IMR-90 (cell line): ENCODE results near the gene ABCA3. TPM values are rescaled to one million over a fixed set of nuclear protein-coding genes. Genes with fewer than 3 reads are reported as not detected.

ENCODE experiments used
- MAZ ChIP-seq: IDR thresholded peaks from 2 replicates; pipeline ENCODE4 v1.6.1; 2012; ENCODE audit warnings: low read depth, mild to moderate bottlenecking, low read length, improper control_type of control experiment, moderate library complexity, borderline replicate concordance
- microRNA-seq, 2 experiments: library from miRNA; stranded (forward) in 1 of 2; unstranded in 1 of 2; fragments of 10-50 nt in 1 of 2; fragments of <30 nt in 1 of 2; gene quantifications in 1 of 2; microRNA quantifications in 1 of 2; one replicate each; pipeline versions ENCODE3 to v1.1.0; 2013 to 2020; ENCODE audit not compliant: insufficient read depth in 1 of 2, insufficient read length in 1 of 2, unreplicated experiment in 1 of 2
- polyA plus RNA-seq, 3 experiments: library from polyadenylated mRNA; depleted of rRNA; stranded (reverse); fragments of >200 nt; gene quantifications; 2 replicates each; pipeline ENCODE4 v1.2.3, GENCODE V29; 2012; ENCODE audit warnings: low replicate concordance in 1 of 3
- small RNA-seq, 5 experiments: library from RNA; depleted of rRNA; stranded (forward); fragments of <200 nt; gene quantifications; one replicate each; pipeline ENCODE3, GENCODE V24; 2012
- total RNA-seq: library from RNA; depleted of rRNA; stranded (reverse); fragments of >200 nt; gene quantifications from 2 replicates; pipeline ENCODE4 v1.2.3, GENCODE V29; 2012; rRNA removed

Gene ABCA3
- total and polyA plus RNA-seq, 2 of the 4 experiments (the other 2 are of a cell fraction): 0.18 to 0.22 TPM

DNA sequence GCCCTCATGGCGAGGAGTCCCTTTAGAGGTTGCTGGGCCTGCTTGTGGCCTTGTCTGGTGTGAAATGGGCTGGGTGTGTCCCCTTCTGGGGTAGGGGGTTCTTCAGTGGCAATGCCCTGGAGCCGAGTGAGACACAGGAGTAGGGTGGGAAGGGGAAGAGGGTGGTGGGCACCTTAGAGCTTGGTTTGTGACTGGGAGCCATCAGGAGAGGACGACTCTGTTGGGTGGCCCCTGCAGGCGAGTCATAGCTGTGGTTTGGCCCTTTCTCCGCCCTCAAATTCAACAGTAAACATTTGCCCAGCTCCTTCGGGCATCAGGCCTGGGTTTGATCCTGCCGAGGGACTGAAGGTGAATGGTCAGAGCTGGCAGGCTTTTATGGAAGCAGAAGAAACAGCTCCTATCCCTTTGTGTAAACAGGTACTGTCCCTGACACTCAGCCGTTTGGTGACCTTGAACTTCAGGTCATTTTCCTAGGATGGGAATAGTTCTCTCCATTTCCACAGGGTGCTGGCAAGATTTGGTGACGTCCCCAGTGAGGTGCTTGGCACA is 114.2 kb downstream of the ABCA3 start (continued):
- no peak for TF ChIP-seq MAZ

Small RNA genes lying within 50 kb of the gene (microRNA-seq; reads per million reads assigned to microRNA genes)
- gene MIR3677 (0 to 0.73 reads per million in 2 experiments), gene MIR4717 (0 reads per million in 2 experiments)

Small RNA genes lying within 50 kb of the gene (small RNA-seq; reads per million reads assigned to genes)
- 0 to 8.7 (median 3.4) reads per million in 5 experiments for gene MIR3677
- gene MIR4717: 0 reads per million in 5 experiments

Other genes with a start within 250 kb of the ABCA3 start
- 7.9 and 15.6 TPM in 2 replicates for gene PKD1, start 204.8 kb downstream of the ABCA3 start, total RNA-seq
- gene PKD1, start 204.8 kb downstream of the ABCA3 start, polyA plus RNA-seq (2012; rRNA removed): 97.3 and 118 TPM in 2 replicates
- 1.1 TPM in 2 replicates for gene RAB26, start 192.1 kb downstream of the ABCA3 start, total RNA-seq
- 4.5 and 4.8 TPM in 2 replicates for gene RAB26, start 192.1 kb downstream of the ABCA3 start, polyA plus RNA-seq (2012; rRNA removed)
- gene TRAF7, start 184.9 kb downstream of the ABCA3 start, total RNA-seq: 26.4 and 29.6 TPM in 2 replicates
- 52.6 and 55.1 TPM in 2 replicates for gene TRAF7, start 184.9 kb downstream of the ABCA3 start, polyA plus RNA-seq (2012; rRNA removed)
- gene CASKIN1, start 144.1 kb downstream of the ABCA3 start, total RNA-seq: not detected in 2 replicates
- 0.05 and 0.06 TPM in 2 replicates for gene CASKIN1, start 144.1 kb downstream of the ABCA3 start, polyA plus RNA-seq (2012; rRNA removed)
- gene MLST8, start 135.3 kb downstream of the ABCA3 start, total RNA-seq: 34.4 and 50.3 TPM in 2 replicates
- 93.7 and 94.1 TPM in 2 replicates for gene MLST8, start 135.3 kb downstream of the ABCA3 start, polyA plus RNA-seq (2012; rRNA removed)
- 0.18 and 0.28 TPM in 2 replicates for gene BRICD5, start 129.9 kb downstream of the ABCA3 start, total RNA-seq
- gene BRICD5, start 129.9 kb downstream of the ABCA3 start, polyA plus RNA-seq (2012; rRNA removed): 0.94 and 1.5 TPM in 2 replicates
- gene PGP, start 125.9 kb downstream of the ABCA3 start, total RNA-seq: 4.1 and 5.8 TPM in 2 replicates
- 9.4 and 13.5 TPM in 2 replicates for gene PGP, start 125.9 kb downstream of the ABCA3 start, polyA plus RNA-seq (2012; rRNA removed)
- gene E4F1, start 117.1 kb downstream of the ABCA3 start, total RNA-seq: 13.1 and 25.0 TPM in 2 replicates
- 33.0 and 39.6 TPM in 2 replicates for gene E4F1, start 117.1 kb downstream of the ABCA3 start, polyA plus RNA-seq (2012; rRNA removed)
- gene DNASE1L2, start 104.3 kb downstream of the ABCA3 start, total RNA-seq: 0.18 and 0.28 TPM in 2 replicates
- gene DNASE1L2, start 104.3 kb downstream of the ABCA3 start, polyA plus RNA-seq (2012; rRNA removed): 0.75 and 1.5 TPM in 2 replicates
- 20.3 TPM in 2 replicates for gene ECI1, start 89.1 kb downstream of the ABCA3 start, total RNA-seq
- gene ECI1, start 89.1 kb downstream of the ABCA3 start, polyA plus RNA-seq (2012; rRNA removed): 30.1 and 42.0 TPM in 2 replicates
- gene RNPS1, start 72.6 kb downstream of the ABCA3 start, total RNA-seq: 57.5 and 65.0 TPM in 2 replicates
- 192 and 194 TPM in 2 replicates for gene RNPS1, start 72.6 kb downstream of the ABCA3 start, polyA plus RNA-seq (2012; rRNA removed)
- 19.2 and 20.1 TPM in 2 replicates for gene CCNF, start 88.7 kb upstream of the ABCA3 start, total RNA-seq
- gene CCNF, start 88.7 kb upstream of the ABCA3 start, polyA plus RNA-seq (2012; rRNA removed): 7.8 and 8.2 TPM in 2 replicates
- gene TEDC2, start 119.4 kb upstream of the ABCA3 start, total RNA-seq: 3.6 TPM in 2 replicates
- gene TEDC2, start 119.4 kb upstream of the ABCA3 start, polyA plus RNA-seq (2012; rRNA removed): 7.3 and 10.8 TPM in 2 replicates
- 0.18 and 0.28 TPM in 2 replicates for gene NTN3, start 130.6 kb upstream of the ABCA3 start, total RNA-seq
- gene NTN3, start 130.6 kb upstream of the ABCA3 start, polyA plus RNA-seq (2012; rRNA removed): 0.38 and 0.72 TPM in 2 replicates
- gene TBC1D24, start 134.4 kb upstream of the ABCA3 start, total RNA-seq: 7.5 and 8.6 TPM in 2 replicates
- 13.4 and 16.2 TPM in 2 replicates for gene TBC1D24, start 134.4 kb upstream of the ABCA3 start, polyA plus RNA-seq (2012; rRNA removed)
- 8.4 and 8.6 TPM in 2 replicates for gene ATP6V0C, start 173.2 kb upstream of the ABCA3 start, total RNA-seq
- gene ATP6V0C, start 173.2 kb upstream of the ABCA3 start, polyA plus RNA-seq (2012; rRNA removed): 107 and 108 TPM in 2 replicates
- gene AMDHD2, start 179.6 kb upstream of the ABCA3 start, total RNA-seq: 10.0 and 10.6 TPM in 2 replicates
- 30.3 and 30.8 TPM in 2 replicates for gene AMDHD2, start 179.6 kb upstream of the ABCA3 start, polyA plus RNA-seq (2012; rRNA removed)
- not detected in 2 replicates for gene CEMP1, start 190.7 kb upstream of the ABCA3 start, total RNA-seq
- not detected in 2 replicates for gene CEMP1, start 190.7 kb upstream of the ABCA3 start, polyA plus RNA-seq (2012; rRNA removed)
- 10.6 and 11.4 TPM in 2 replicates for gene PDPK1, start 197.3 kb upstream of the ABCA3 start, total RNA-seq
- gene PDPK1, start 197.3 kb upstream of the ABCA3 start, polyA plus RNA-seq (2012; rRNA removed): 24.3 and 27.3 TPM in 2 replicates